Mucosa of descending colon (tissue), 3 donors: ENCODE results near the gene TMEM9B. TPM values are rescaled to one million over a fixed set of nuclear protein-coding genes. Genes with fewer than 3 reads are reported as not detected.

Experiments used
- ATAC-seq: fragments of 200-7000 bp; cut with Tn5 transposase; one replicate; pipeline ENCODE4 v1.9.1; 2020; ENCODE audit warnings: mild to moderate bottlenecking, moderate library complexity
- DNase-seq, 3 donors: peaks; one replicate each; pipeline ENCODE4 v3.0.0-alpha.2; 2020
- H3K36me3 ChIP-seq: fragments of 200-600 bp; one replicate; pipeline ENCODE4 v1.8.0; 2021; ENCODE audit warnings: low read depth, mild to moderate bottlenecking
- H3K4me1 ChIP-seq: fragments of 200-600 bp; one replicate; pipeline ENCODE4 v1.8.0; 2021; ENCODE audit warnings: low read depth, mild to moderate bottlenecking
- H3K4me3 ChIP-seq: fragments of 200-600 bp; one replicate; pipeline ENCODE4 v1.8.0; 2021; ENCODE audit warnings: mild to moderate bottlenecking
- H3K9me3 ChIP-seq: fragments of 200-600 bp; one replicate; pipeline ENCODE4 v1.8.0; 2021; ENCODE audit warnings: mild to moderate bottlenecking
- CTCF ChIP-seq: fragments of 200-600 bp; IDR thresholded peaks from one replicate; pipeline ENCODE4 v1.8.0; 2022; ENCODE audit warnings: antibody characterized with exemption, mild to moderate bottlenecking
- intact Hi-C, 2 donors: fragments of 100-400 bp; cut with DNase I in 1 of 2; cut with micrococcal nuclease in 1 of 2; formaldehyde crosslinking; loops; one replicate each; pipeline versions ENCODE4 v1.11.0 to v1.11.1; 2022; cut with DNase I, micrococcal nuclease
- total RNA-seq, 3 donors: library from RNA; stranded (reverse); fragmentation: NEBNext Ultra II Directional in 2 of 3; extraction: Animal tissue kit (Norgen Biotek cat#: 25700) in 2 of 3; gene quantifications; one replicate each; pipeline versions ENCODE4 v1.2.1 to v1.2.4, GENCODE V29; 2021 to 2023
- donor health status: DM: no; HTN: no; CAD: no; lungs with moderate emphysema.
- donor health status: DM: no; HTN: no; CAD: no.
- donor health status: DM: no; HTN: yes; CAD: no.

The TMEM9B gene
- total RNA-seq, 3 donors from 2014 or later: 51.4 to 109 (median 78.4) TPM

- DNase-seq (no peak), ATAC-seq (no peak)
- Histone ChIP-seq H3K9me3 (no peaks in the 10 kb centered on the region), H3K4me1 (no peaks in the 10 kb centered on the region), H3K36me3 (no peaks in the 10 kb centered on the region), H3K4me3 (no peak overlapping the region)
- intact Hi-C loops: no loop called here
- TF ChIP-seq CTCF: no peak
These were observed 58.6 kb downstream of the TMEM9B start for GRCh38 chr11:8905528-8906165.

GRCh38 chr11:8899119-8899753 is 65.0 kb downstream of the TMEM9B start:
- Histone ChIP-seq H3K9me3 (peaks cover 13% of the 10 kb centered on the region), H3K4me1 (no peaks in the 10 kb centered on the region), H3K36me3 (no peaks in the 10 kb centered on the region), H3K4me3 (no peak overlapping the region)
- ATAC-seq: no peak
- no peak for TF ChIP-seq CTCF
- intact Hi-C loops: no loop called here
- no peak for DNase-seq

Other genes with a start within 250 kb of the TMEM9B start
- 10 to 100 TPM; 12.6 to 20.1 (median 17.0) TPM for gene AKIP1, start 53.3 kb downstream of the TMEM9B start, total RNA-seq
- gene C11orf16, start 31.5 kb downstream of the TMEM9B start, total RNA-seq: not detected
- not detected for gene ASCL3, start 21.4 kb downstream of the TMEM9B start, total RNA-seq
- gene NRIP3, start 39.6 kb upstream of the TMEM9B start, total RNA-seq: 1 to 10 TPM in 1 of 3 donors, under 1 TPM in 2; 0.20 to 1.6 (median 0.63) TPM
- gene SCUBE2, start 127.2 kb upstream of the TMEM9B start, total RNA-seq: 10 to 100 TPM in 2 of 3 donors, 1 to 10 TPM in 1; 8.7 to 18.7 (median 15.9) TPM